NT2/D1 (cell line): ENCODE results near the gene TEDC1.

Experiments
- YY1 ChIP-seq: IDR thresholded peaks from 2 replicates; pipeline ENCODE4 v1.6.1; 2011; ENCODE audit not compliant: insufficient read length, insufficient read depth
- ZNF274 ChIP-seq: IDR thresholded peaks from 2 replicates; pipeline ENCODE4 v1.6.1; 2011; ENCODE audit warnings: mild to moderate bottlenecking, low read depth, low read length

DNA sequence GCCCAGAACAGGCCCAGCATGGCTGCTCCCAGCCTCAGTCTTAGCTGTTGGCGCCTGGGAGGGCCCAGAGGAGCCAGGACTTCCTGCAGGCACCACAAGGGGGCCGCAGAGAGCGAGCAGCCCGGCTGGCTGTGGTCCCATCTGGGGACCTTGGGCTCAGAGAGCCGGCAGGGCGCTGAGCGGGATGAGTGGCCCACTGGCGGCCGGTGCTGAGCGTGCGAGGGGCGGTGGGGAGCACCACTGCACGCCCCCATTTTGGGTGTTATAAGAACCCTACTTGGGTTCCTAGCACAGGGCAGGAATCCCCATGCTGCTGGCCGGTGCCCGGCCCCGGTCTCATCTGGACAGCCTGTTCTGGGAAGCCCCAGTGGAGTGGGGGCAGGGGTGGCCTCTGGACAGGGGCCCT is 42.3 kb upstream of the TEDC1 start:
- TF ChIP-seq YY1 = no peak
- TF ChIP-seq ZNF274 = no peak
